Tibial artery (tissue), 4 donors: Measurements from ENCODE around the gene CAPN11.

Experiments
- DNase-seq, 2 donors: peaks; one replicate each; pipeline ENCODE4 v3.0.0-alpha.2; 2019
- H3K27ac ChIP-seq, 2 donors: fragments of 200-600 bp; sonication (generic) in 1 of 2; 1 replicate in 1 of 2; 2 replicates in 1 of 2; pipeline ENCODE4 v1.5.1; 2018 to 2019; ENCODE audit warnings: mild to moderate bottlenecking in 1 of 2
- H3K27me3 ChIP-seq, 2 donors: fragments of 200-600 bp; sonication (generic) in 1 of 2; one replicate each; pipeline versions ENCODE4 v1.5.1 to v1.6.0; 2016 to 2019
- H3K36me3 ChIP-seq, 3 donors: fragments of 200-600 bp; sonication (generic) in 2 of 3; one replicate each; pipeline ENCODE4 v1.5.1; 2016 to 2019; ENCODE audit warnings: mild to moderate bottlenecking in 2 of 3
- H3K4me1 ChIP-seq, 4 donors: fragments of 200-600 bp; sonication (generic) in 2 of 4; 1 replicate in 3 of 4; 2 replicates in 1 of 4; pipeline ENCODE4 v1.5.1; 2016 to 2019
- H3K4me3 ChIP-seq, 2 donors: fragments of 200-600 bp; sonication (generic) in 1 of 2; 1 replicate in 1 of 2; 2 replicates in 1 of 2; pipeline ENCODE4 v1.5.1; 2018 to 2019; ENCODE audit warnings: mild to moderate bottlenecking in 2 of 2
- H3K9me3 ChIP-seq, 3 donors: fragments of 200-600 bp; sonication (generic) in 1 of 3; one replicate each; pipeline ENCODE4 v1.5.1; 2016 to 2019
- CTCF ChIP-seq, 2 experiments: fragments of 200-600 bp in 1 of 2; fragments of 450-650 bp in 1 of 2; IDR thresholded peaks; one replicate each; pipeline ENCODE4 v1.5.1; 2017 to 2019; ENCODE audit warnings: antibody characterized with exemption in 2 of 2, mild to moderate bottlenecking in 1 of 2, moderate library complexity in 1 of 2
- intact Hi-C: fragments of 100-400 bp; cut with DNase I; formaldehyde crosslinking; loops from one replicate; pipeline ENCODE4 v1.15.0; 2023; ENCODE audit warnings: low total_unique reads

Gene CAPN11

GRCh38 chr6:44222486-44223318 lies 64.1 kb downstream of the CAPN11 start:
- peaks cover 0 to 92% (median 77%) of the 10 kb centered on the region in 4 donors for H3K4me1 ChIP-seq
- no peaks in the 10 kb centered on the region for H3K9me3 ChIP-seq

GRCh38 chr6:44223319-44224028 lies 64.9 kb downstream of the CAPN11 start, which contains the start of gene SLC29A1:
Gene SLC29A1 (plus strand): TSS chr6:44223595. CDS start chr6:44227314, 3,719 bp downstream.
- no peaks in the 10 kb centered on the region for H3K36me3 ChIP-seq
- no peaks in the 10 kb centered on the region for H3K27me3 ChIP-seq
- TF ChIP-seq CTCF (IDR thresholded peaks at IDR 0.05): no peak
- peak within 1 kb of the TSS; percentile 62 to 63 for H3K4me3 ChIP-seq
- intact Hi-C loops: no loop called here
- peak; percentile 85 to 93 for DNase-seq
- H3K4me1 ChIP-seq: peaks cover 0 to 92% (median 77%) of the 10 kb centered on the region in 4 donors
- H3K9me3 ChIP-seq: no peaks in the 10 kb centered on the region
- peak within 1 kb of the TSS; percentile 97 to 99 for H3K27ac ChIP-seq

More at GRCh38 chr6:44222486-44223318, 64.1 kb downstream of the CAPN11 start:
- peak overlapping the region; percentile 97 to 99 for H3K27ac ChIP-seq
- no peaks in the 10 kb centered on the region for H3K27me3 ChIP-seq
- TF ChIP-seq CTCF (IDR thresholded peaks at IDR 0.05): no peak
- peak; percentile 59 to 75 for DNase-seq
- H3K4me3 ChIP-seq: peak overlapping the region; percentile 62 to 63
- intact Hi-C loops: no loop called here
- no peaks in the 10 kb centered on the region for H3K36me3 ChIP-seq

- intact Hi-C loops: no loop called here
- peak overlapping the region; percentile 62 to 63 for H3K4me3 ChIP-seq
- no peak for DNase-seq
Observed at GRCh38 chr6:44224029-44224964, 65.7 kb downstream of the CAPN11 start.

GRCh38 chr6:44224965-44225305 lies 66.3 kb downstream of the CAPN11 start:
- Histone ChIP-seq H3K27ac (peak overlapping the region; percentile 97 to 99), H3K4me3 (peak overlapping the region in 1 of 2 donors; percentile 63), H3K27me3 (no peaks in the 10 kb centered on the region), H3K9me3 (no peaks in the 10 kb centered on the region), H3K4me1 (peaks cover 0 to 94% (median 73%) of the 10 kb centered on the region in 4 donors), H3K36me3 (peaks cover 7 to 11% (median 11%) of the 10 kb centered on the region in 3 donors)
- DNase-seq: no peak
- intact Hi-C loops: no loop called here
- no peak for TF ChIP-seq CTCF (IDR thresholded peaks at IDR 0.05)

More at GRCh38 chr6:44224029-44224964, 65.7 kb downstream of the CAPN11 start:
- Histone ChIP-seq H3K4me1 (peaks cover 0 to 93% (median 74%) of the 10 kb centered on the region in 4 donors), H3K36me3 (peaks cover under 1 to 5% (median 4%) of the 10 kb centered on the region in 3 donors), H3K27ac (peak overlapping the region; percentile 97 to 99), H3K27me3 (no peaks in the 10 kb centered on the region), H3K9me3 (no peaks in the 10 kb centered on the region)
- TF ChIP-seq CTCF (IDR thresholded peaks at IDR 0.05): no peak
